ENCODE data around the gene ATP8B4.

The ATP8B4 gene

GRCh38 chr15:50044904-50045303 lies 74.1 kb downstream of the ATP8B4 start:
- H3K27me3 ChIP-seq (ENCODE audit: insufficient read depth, low read length) = no peaks in the 10 kb centered on the region
- no peak overlapping the region for H3K4me3 ChIP-seq (ENCODE audit: low read length)
- no peak overlapping the region for H2AFZ ChIP-seq (ENCODE audit: low read depth, low read length)
- no peaks in the 10 kb centered on the region for H3K36me3 ChIP-seq (ENCODE audit: insufficient read depth, low read length)
- H3K9me3 ChIP-seq (ENCODE audit: low read length) = no peaks in the 10 kb centered on the region
- H3K4me1 ChIP-seq (ENCODE audit: insufficient read depth, low read length) = no peaks in the 10 kb centered on the region

DNA sequence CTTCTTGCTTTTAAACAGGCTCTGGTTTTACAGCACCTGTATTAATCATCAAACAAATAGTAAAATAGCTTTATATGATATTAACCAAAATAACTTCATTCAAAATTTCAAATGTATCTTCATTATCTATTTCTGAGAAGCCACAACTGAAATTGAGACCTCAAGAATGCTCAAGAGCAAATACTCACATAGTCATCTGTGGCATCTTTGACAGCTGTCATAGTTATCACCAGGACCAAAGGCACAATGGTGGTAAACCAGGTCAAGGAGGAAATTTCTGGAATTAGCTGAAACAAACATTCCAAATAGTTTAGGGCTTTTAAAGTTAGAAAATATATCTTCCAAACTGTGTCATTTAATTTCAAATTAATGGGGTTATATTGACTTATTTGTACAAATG lies 74.6 kb downstream of the ATP8B4 start:
- no peak overlapping the region for H3K4me3 ChIP-seq (ENCODE audit: low read length)
- H2AFZ ChIP-seq (ENCODE audit: low read depth, low read length) = no peak overlapping the region
- no peaks in the 10 kb centered on the region for H3K27me3 ChIP-seq (ENCODE audit: insufficient read depth, low read length)
- no peaks in the 10 kb centered on the region for H3K9me3 ChIP-seq (ENCODE audit: low read length)
- no peaks in the 10 kb centered on the region for H3K4me1 ChIP-seq (ENCODE audit: insufficient read depth, low read length)
- no peaks in the 10 kb centered on the region for H3K36me3 ChIP-seq (ENCODE audit: insufficient read depth, low read length)

DNA sequence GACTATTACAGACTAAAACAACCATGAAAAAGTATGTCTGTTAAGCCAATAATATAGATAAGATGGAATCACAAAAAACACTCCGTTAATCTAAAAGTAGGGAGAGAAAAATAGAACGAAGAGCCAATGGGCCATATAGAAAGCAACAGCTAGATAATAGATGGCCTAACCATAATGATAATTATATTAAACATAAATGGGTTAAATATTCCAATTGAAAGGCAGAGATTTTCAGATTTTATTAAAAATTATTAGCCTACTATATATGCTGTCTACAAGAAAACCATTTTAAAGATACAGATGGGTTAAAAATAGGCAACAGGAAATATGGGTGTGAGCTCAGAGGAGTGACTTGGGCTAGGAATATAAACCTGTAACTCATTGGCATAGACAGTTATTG lies 76.3 kb downstream of the ATP8B4 start:
- H2AFZ ChIP-seq (ENCODE audit: low read depth, low read length) = no peak overlapping the region
- H3K9me3 ChIP-seq (ENCODE audit: low read length) = no peaks in the 10 kb centered on the region
- no peaks in the 10 kb centered on the region for H3K4me1 ChIP-seq (ENCODE audit: insufficient read depth, low read length)
- H3K27me3 ChIP-seq (ENCODE audit: insufficient read depth, low read length) = no peaks in the 10 kb centered on the region
- H3K4me3 ChIP-seq (ENCODE audit: low read length) = no peak overlapping the region
- H3K36me3 ChIP-seq (ENCODE audit: insufficient read depth, low read length) = no peaks in the 10 kb centered on the region

- H3K27me3 ChIP-seq (ENCODE audit: insufficient read depth, low read length) = no peaks in the 10 kb centered on the region
- no peak overlapping the region for H2AFZ ChIP-seq (ENCODE audit: low read depth, low read length)
- H3K4me3 ChIP-seq (ENCODE audit: low read length) = no peak overlapping the region
- H3K4me1 ChIP-seq (ENCODE audit: insufficient read depth, low read length) = no peaks in the 10 kb centered on the region
- no peaks in the 10 kb centered on the region for H3K9me3 ChIP-seq (ENCODE audit: low read length)
- H3K36me3 ChIP-seq (ENCODE audit: insufficient read depth, low read length) = no peaks in the 10 kb centered on the region
Observed at GRCh38 chr15:50030456-50030855, 88.6 kb downstream of the ATP8B4 start.

- no peaks in the 10 kb centered on the region for H3K27me3 ChIP-seq (ENCODE audit: insufficient read depth, low read length)
- H3K9me3 ChIP-seq (ENCODE audit: low read length) = no peaks in the 10 kb centered on the region
Observed at GRCh38 chr15:50028326-50028725, 90.7 kb downstream of the ATP8B4 start.

DNA sequence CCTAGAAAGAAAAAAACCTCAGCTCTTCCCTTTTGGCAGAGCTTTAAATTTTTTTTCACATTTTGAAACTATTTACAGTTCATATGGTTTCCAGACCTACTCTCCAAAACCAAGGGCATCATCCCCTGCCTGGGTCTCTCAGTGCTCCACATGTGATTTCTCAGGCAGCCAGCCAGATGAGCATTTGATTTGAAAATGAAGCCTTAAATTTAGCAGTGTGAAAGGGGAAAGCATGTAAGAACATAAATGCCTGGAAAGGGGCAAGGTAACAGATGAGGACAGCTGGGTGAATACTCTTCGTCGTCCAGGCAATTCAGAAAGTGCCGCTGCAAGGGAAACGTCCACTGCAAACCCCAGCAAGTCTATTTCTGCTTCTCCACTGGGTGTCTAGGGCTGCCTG lies 94.8 kb downstream of the ATP8B4 start:
- Histone ChIP-seq H3K4me3 (ENCODE audit: low read length) (no peak overlapping the region), H3K36me3 (ENCODE audit: insufficient read depth, low read length) (no peaks in the 10 kb centered on the region), H3K27me3 (ENCODE audit: insufficient read depth, low read length) (no peaks in the 10 kb centered on the region), H3K4me1 (ENCODE audit: insufficient read depth, low read length) (no peaks in the 10 kb centered on the region), H3K9me3 (ENCODE audit: low read length) (no peaks in the 10 kb centered on the region), H2AFZ (ENCODE audit: low read depth, low read length) (no peak overlapping the region)

More at GRCh38 chr15:50028326-50028725, 90.7 kb downstream of the ATP8B4 start:
- Histone ChIP-seq H2AFZ (ENCODE audit: low read depth, low read length) (no peak overlapping the region), H3K36me3 (ENCODE audit: insufficient read depth, low read length) (no peaks in the 10 kb centered on the region), H3K4me1 (ENCODE audit: insufficient read depth, low read length) (no peaks in the 10 kb centered on the region), H3K4me3 (ENCODE audit: low read length) (no peak overlapping the region)

DNA sequence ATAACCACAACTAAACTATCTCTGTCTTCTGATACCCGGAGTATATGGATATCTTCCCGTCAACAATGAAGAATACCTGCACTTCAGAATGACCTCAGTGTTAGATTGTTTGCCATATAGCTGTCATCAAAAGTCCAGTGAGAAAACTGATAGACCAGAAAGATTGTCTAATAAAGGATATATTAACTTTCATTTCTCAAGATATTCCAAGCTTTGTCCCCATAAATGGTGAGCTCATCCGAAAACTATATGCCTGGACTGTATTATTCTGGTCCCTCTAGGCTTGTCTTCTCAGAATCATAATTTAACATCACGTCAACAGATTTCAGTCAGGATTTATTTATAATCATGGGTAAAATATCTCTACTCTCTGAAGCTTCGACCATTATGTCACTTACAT lies 100.5 kb downstream of the ATP8B4 start:
- H3K9me3 ChIP-seq (ENCODE audit: low read length) = no peaks in the 10 kb centered on the region
- H3K27me3 ChIP-seq (ENCODE audit: insufficient read depth, low read length) = no peaks in the 10 kb centered on the region
- H3K4me1 ChIP-seq (ENCODE audit: insufficient read depth, low read length) = no peaks in the 10 kb centered on the region
- H3K4me3 ChIP-seq (ENCODE audit: low read length) = no peak overlapping the region
- no peak overlapping the region for H2AFZ ChIP-seq (ENCODE audit: low read depth, low read length)
- no peaks in the 10 kb centered on the region for H3K36me3 ChIP-seq (ENCODE audit: insufficient read depth, low read length)

- no peaks in the 10 kb centered on the region for H3K4me1 ChIP-seq (ENCODE audit: insufficient read depth, low read length)
- H3K36me3 ChIP-seq (ENCODE audit: insufficient read depth, low read length) = no peaks in the 10 kb centered on the region
- H3K9me3 ChIP-seq (ENCODE audit: low read length) = no peaks in the 10 kb centered on the region
- H2AFZ ChIP-seq (ENCODE audit: low read depth, low read length) = no peak overlapping the region
- no peak overlapping the region for H3K4me3 ChIP-seq (ENCODE audit: low read length)
- no peaks in the 10 kb centered on the region for H3K27me3 ChIP-seq (ENCODE audit: insufficient read depth, low read length)
Observed at GRCh38 chr15:50017522-50017921, 101.5 kb downstream of the ATP8B4 start.

GRCh38 chr15:50016951-50017350 lies 102.1 kb downstream of the ATP8B4 start:
- Histone ChIP-seq H3K9me3 (ENCODE audit: low read length) (no peaks in the 10 kb centered on the region), H2AFZ (ENCODE audit: low read depth, low read length) (no peak overlapping the region), H3K4me1 (ENCODE audit: insufficient read depth, low read length) (no peaks in the 10 kb centered on the region), H3K36me3 (ENCODE audit: insufficient read depth, low read length) (no peaks in the 10 kb centered on the region), H3K27me3 (ENCODE audit: insufficient read depth, low read length) (no peaks in the 10 kb centered on the region), H3K4me3 (ENCODE audit: low read length) (no peak overlapping the region)

DNA sequence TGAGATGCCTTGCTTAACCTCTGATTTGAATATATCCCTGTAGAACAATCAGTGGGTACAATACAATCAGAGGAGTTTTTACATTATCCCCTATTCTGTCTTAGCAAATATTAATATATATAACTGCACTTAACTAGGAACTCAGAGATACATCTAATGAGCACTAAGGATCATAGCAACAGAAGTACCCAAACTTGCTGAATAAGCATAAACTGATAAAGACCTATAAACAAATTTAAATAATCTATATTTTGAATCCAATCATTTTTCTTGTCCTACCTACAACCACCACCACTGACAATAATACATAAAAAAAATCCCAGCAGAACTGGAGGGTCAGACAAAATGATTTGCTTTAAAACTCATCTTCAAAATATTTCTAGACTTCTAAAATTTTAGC lies 106.2 kb downstream of the ATP8B4 start:
- H2AFZ ChIP-seq (ENCODE audit: low read depth, low read length) = no peak overlapping the region
- H3K4me1 ChIP-seq (ENCODE audit: insufficient read depth, low read length) = no peaks in the 10 kb centered on the region
- no peaks in the 10 kb centered on the region for H3K9me3 ChIP-seq (ENCODE audit: low read length)
- no peak overlapping the region for H3K4me3 ChIP-seq (ENCODE audit: low read length)
- no peaks in the 10 kb centered on the region for H3K27me3 ChIP-seq (ENCODE audit: insufficient read depth, low read length)
- no peaks in the 10 kb centered on the region for H3K36me3 ChIP-seq (ENCODE audit: insufficient read depth, low read length)

- Histone ChIP-seq H3K4me3 (ENCODE audit: low read length) (no peak overlapping the region), H2AFZ (ENCODE audit: low read depth, low read length) (no peak overlapping the region), H3K4me1 (ENCODE audit: insufficient read depth, low read length) (no peaks in the 10 kb centered on the region), H3K27me3 (ENCODE audit: insufficient read depth, low read length) (no peaks in the 10 kb centered on the region), H3K36me3 (ENCODE audit: insufficient read depth, low read length) (no peaks in the 10 kb centered on the region), H3K9me3 (ENCODE audit: low read length) (no peaks in the 10 kb centered on the region)
Observed at GRCh38 chr15:50009634-50010033, 109.4 kb downstream of the ATP8B4 start.

GRCh38 chr15:50003786-50004334 lies 115.2 kb downstream of the ATP8B4 start:
- no peaks in the 10 kb centered on the region for H3K9me3 ChIP-seq (ENCODE audit: low read length)
- H3K27me3 ChIP-seq (ENCODE audit: insufficient read depth, low read length) = no peaks in the 10 kb centered on the region
- peak overlapping the region; percentile 60 for H2AFZ ChIP-seq (ENCODE audit: low read depth, low read length)
- H3K36me3 ChIP-seq (ENCODE audit: insufficient read depth, low read length) = no peaks in the 10 kb centered on the region
- H3K4me3 ChIP-seq (ENCODE audit: low read length) = peak overlapping the region; percentile 18
- H3K4me1 ChIP-seq (ENCODE audit: insufficient read depth, low read length) = peaks cover 10% of the 10 kb centered on the region

GRCh38 chr15:49991587-49991986 lies 127.4 kb downstream of the ATP8B4 start:
- no peaks in the 10 kb centered on the region for H3K4me1 ChIP-seq (ENCODE audit: insufficient read depth, low read length)

DNA sequence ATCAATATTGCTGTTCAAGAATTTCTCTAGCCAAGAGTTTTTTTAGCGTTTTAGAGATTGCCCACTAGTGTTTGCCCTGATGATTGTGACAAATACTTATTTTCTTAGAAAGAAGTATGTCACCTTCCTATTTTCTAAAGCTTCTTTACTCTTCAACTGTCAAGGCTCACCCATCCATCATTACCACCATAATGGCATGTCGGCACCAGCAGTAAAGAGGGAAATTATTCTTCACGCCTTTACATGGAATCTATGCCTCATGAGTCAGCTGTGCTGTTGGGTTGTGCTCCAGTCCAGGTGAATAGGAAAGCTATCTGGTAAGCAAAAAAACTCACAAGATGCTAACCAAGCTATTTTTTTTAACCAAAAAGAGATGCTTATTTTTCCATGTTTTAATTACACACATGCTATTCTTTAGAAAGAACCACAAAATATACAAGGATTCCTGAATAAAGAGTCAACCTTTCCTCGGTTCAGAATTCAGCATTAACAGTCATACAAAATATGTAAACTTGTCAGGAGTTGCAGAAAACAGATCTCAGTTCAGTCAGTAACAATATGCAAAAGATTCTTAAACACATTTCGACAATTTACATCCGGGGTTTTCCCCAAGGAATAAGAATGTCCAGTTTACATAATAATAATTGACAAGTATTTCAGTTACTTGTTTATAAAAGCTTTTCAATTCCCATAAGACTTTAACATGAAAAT lies 128.0 kb downstream of the ATP8B4 start:
- no peak overlapping the region for H2AFZ ChIP-seq (ENCODE audit: low read depth, low read length)
- H3K4me1 ChIP-seq (ENCODE audit: insufficient read depth, low read length) = no peaks in the 10 kb centered on the region
- no peaks in the 10 kb centered on the region for H3K9me3 ChIP-seq (ENCODE audit: low read length)
- no peaks in the 10 kb centered on the region for H3K27me3 ChIP-seq (ENCODE audit: insufficient read depth, low read length)
- no peaks in the 10 kb centered on the region for H3K36me3 ChIP-seq (ENCODE audit: insufficient read depth, low read length)
- H3K4me3 ChIP-seq (ENCODE audit: low read length) = no peak overlapping the region

More at GRCh38 chr15:49991587-49991986, 127.4 kb downstream of the ATP8B4 start:
- no peak overlapping the region for H2AFZ ChIP-seq (ENCODE audit: low read depth, low read length)
- H3K9me3 ChIP-seq (ENCODE audit: low read length) = no peaks in the 10 kb centered on the region
- H3K36me3 ChIP-seq (ENCODE audit: insufficient read depth, low read length) = no peaks in the 10 kb centered on the region
- no peak overlapping the region for H3K4me3 ChIP-seq (ENCODE audit: low read length)
- H3K27me3 ChIP-seq (ENCODE audit: insufficient read depth, low read length) = no peaks in the 10 kb centered on the region
